Activated gamma-delta T cell treated with anti-CD3 and anti-CD28 coated beads, Interleukin-2, amount 50 U/mL, for 16 hours (primary cell): ENCODE data around the gene SRGAP2C.
"Not testable (repeated sequence)": the region's sequence is repeated elsewhere in the genome, so short reads cannot be mapped to it uniquely, and the experiment has no call there.

Experiments
- DNase-seq: peaks from one replicate; pipeline ENCODE4 v3.0.0-alpha.2; 2020; ENCODE audit warnings: low read depth

Gene SRGAP2C

GRCh38 chr1:121184290-121185127, at the start of gene SRGAP2C, which contains the start of gene FAM72B:
TSS of gene SRGAP2C (plus strand) at chr1:121184975. CDS start at chr1:121187447, 2,472 bp downstream.
TSS of gene FAM72B (minus strand) at chr1:121184340. CDS start at chr1:121183489, 851 bp downstream.
- DNase-seq, result peak; percentile 80

DNA sequence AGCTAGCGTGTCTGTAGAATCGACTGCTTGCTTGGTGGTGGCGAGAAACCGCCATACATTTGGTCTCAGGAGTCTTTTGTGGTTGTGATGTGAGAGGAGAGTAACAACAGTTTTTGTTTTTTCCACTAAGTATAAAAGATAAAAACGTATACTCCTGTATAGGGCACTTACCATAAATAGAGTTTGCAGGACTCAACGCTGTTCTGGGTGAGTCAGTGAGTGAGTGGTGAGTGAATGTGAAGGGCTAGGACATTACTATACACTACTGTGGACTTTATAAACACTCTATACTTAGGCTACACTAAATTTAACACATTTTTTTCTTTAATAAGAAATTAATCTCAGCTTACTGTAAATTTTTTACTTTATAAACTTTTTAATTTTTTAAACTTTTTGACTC, 44.4 kb upstream of the SRGAP2C start:
- DNase-seq, result not testable (repeated sequence)

GRCh38 chr1:121148489-121149190, 36.1 kb upstream of the SRGAP2C start:
- DNase-seq, result not testable (repeated sequence)

GRCh38 chr1:121151294-121151693, 33.5 kb upstream of the SRGAP2C start:
- DNase-seq, result not testable (repeated sequence)

- DNase-seq, result not testable (repeated sequence)
Measured at GRCh38 chr1:121152788-121153187, 32.0 kb upstream of the SRGAP2C start.

GRCh38 chr1:121154811-121155210, 30.0 kb upstream of the SRGAP2C start:
- DNase-seq, result not testable (repeated sequence)

GRCh38 chr1:121155671-121156358, 29.0 kb upstream of the SRGAP2C start:
- not testable (repeated sequence) for DNase-seq

DNA sequence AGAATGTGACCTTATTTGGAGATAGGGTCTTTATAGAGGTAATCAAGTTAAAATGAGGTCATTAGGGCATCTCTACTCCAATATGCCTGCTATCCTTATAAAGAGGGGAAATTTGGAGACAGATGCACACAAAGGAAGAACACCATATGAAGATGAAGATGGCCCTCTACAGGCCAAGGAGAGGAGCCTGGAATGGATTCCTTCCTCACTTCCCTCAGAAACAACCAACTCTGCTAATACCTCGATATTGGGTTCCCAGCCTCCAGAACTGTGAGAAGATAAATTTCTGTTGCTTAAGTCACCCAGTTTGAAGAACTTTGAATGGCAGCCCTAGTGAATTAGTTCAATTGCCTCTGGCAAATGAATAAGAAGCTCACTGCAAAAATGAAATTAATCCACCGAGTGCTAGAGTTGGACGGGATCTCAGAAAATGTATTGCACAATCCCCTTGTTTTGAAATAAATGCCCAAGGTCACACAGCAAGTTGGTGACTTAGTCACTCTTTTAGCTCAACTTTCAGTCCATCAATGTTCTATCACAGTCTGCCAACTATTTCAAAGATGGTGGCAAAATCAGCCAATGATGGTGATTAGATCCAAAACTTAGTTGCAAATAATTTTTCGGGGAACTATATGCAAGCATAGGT, 27.7 kb upstream of the SRGAP2C start:
- DNase-seq, result not testable (repeated sequence)

- DNase-seq, result not testable (repeated sequence)
Measured at GRCh38 chr1:121157609-121158008, 27.2 kb upstream of the SRGAP2C start.

- not testable (repeated sequence) for DNase-seq
Measured at GRCh38 chr1:121160118-121160517, 24.7 kb upstream of the SRGAP2C start.

- DNase-seq, result not testable (repeated sequence)
Measured at GRCh38 chr1:121161199-121161901, 23.4 kb upstream of the SRGAP2C start.

DNA sequence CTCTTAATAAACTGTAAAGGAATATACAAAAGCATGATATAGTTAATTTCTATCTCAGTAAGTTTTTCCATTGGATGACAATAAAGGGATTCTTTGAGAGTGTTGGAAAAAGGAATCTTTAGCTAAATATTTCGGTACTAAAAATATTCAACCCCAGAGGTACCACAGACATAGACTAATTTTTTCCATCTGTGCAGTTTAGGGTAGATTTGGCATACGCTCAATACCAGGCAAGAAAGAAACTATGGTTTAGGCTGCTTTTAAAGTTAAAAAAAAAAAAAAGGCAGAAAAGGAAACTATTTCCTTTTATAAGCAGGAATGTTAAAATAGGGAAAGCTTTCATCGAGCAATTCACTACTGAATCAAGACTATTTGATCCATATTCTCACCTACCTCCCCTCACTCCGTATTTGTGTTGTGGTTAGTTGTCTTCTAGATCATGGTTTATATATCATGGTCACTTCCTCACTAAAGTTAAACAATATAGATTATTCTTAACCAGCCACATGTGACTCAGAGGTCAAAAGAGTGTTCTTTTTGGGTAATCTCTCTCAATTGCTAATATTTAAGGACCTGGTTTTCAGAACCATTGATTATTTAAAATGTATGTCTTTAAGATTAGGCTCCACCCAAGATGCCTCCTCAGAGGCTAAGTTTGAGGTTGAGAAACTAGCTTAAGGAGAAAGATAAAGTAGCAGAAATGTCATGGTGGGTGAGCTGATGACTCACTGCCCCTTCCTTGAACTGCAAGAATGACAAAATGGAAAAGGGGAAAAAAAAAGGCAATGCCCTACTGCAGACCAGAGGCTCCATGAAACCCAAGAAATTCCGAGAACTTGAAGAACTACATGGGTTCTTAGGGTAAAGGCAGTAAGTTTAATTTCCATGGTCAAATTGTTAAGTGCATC, 20.7 kb upstream of the SRGAP2C start:
- DNase-seq, result not testable (repeated sequence)

- DNase-seq, result not testable (repeated sequence)
Measured at GRCh38 chr1:121165296-121165695, 19.5 kb upstream of the SRGAP2C start.

GRCh38 chr1:121167225-121167738, 17.5 kb upstream of the SRGAP2C start:
- not testable (repeated sequence) for DNase-seq

- not testable (repeated sequence) for DNase-seq
Measured at GRCh38 chr1:121168152-121168668, 16.6 kb upstream of the SRGAP2C start.

DNA sequence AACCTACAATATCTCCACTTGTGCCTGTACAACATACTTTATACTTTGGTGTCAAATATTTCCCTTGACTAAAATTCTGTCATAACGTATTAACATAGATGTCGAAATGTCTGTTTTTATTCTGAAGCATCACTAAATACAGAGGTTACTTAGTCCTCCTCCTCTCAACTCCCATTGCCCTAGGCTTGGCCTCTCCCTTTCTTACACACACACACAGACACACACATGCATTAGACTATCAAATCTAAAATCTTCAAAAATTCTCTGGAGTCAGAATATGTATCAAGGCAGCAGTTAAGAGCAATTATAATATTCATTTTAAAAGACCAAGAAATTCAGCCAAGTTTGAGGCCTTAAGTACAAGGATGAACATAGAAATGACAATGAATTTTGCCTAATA, 8.1 kb upstream of the SRGAP2C start:
- not testable (repeated sequence) for DNase-seq

DNA sequence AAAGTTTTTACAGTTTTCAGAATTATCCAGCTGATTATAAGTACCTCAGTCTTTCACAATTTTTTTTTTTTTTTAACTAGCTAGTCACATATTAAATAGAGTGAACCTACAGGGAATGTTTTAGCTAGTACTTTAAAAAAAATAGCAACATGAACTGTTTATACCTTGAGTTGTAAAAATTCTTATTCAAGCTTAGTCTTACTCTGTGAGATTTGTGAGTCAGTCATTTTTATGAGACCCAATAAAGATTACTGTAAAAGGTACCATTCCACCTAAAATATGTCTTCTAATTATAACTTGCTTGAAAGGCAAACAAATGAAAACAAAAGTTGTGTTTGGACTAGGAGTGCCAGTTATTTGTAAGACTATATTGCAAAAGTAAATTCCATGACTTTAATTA, 6.6 kb upstream of the SRGAP2C start:
- not testable (repeated sequence) for DNase-seq

- DNase-seq, result not testable (repeated sequence)
Measured at GRCh38 chr1:121183867-121184266, 908 bp upstream of the SRGAP2C start.

DNA sequence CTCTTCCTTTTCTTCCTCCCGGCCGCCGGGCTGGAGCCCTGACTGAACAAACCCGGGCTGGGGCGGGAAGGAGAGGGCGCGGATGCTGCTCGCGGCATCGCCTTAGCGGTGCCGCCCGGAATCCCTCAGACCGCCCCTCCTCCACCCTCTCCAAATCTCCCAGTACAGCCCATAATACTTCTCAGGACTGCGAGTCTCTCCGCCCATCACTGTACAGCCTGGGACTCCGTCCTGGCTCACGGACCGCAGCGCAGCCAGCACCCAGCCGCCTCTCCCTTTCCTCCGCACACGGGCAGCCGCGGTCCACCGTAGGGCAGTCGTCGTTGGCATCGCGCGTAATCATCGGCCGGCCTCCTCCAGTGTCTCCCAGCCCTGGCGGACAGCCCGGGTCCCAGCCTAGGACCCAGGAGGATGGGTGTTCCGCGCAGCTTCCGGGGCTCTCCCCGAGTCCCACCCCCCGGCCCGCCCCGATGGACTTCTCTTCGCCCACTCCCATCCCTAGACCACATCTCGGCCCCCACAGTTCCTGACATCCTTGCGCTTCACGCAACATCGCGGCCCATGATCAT, 449 bp downstream of the SRGAP2C start:
- DNase-seq, result not testable (repeated sequence)
